ENCODE data around the gene EDARADD. TPM values are rescaled to one million over a fixed set of nuclear protein-coding genes. Genes with fewer than 3 reads are reported as not detected.

Gene EDARADD
- total RNA-seq, 4 donors from 2014 or later = 4.6 to 9.6 (median 5.5) TPM

- no peak for DNase-seq
- H3K27ac ChIP-seq = peak overlapping the region; percentile 28 to 77 (median 70)
- TF ChIP-seq CTCF (IDR thresholded peaks at IDR 0.05) (no peak), POLR2A (IDR thresholded peaks at IDR 0.05) (no peak)
- H3K36me3 ChIP-seq = no peaks in the 10 kb centered on the region
- H3K4me1 ChIP-seq = peaks cover 0 to 33% (median 4%) of the 10 kb centered on the region in 3 donors
- WGBS, 2 donors = 42 to 59% methylated on average over 5 of the region's 5 CpGs
- H3K27me3 ChIP-seq = peaks cover 0 to 5% (median 0%) of the 10 kb centered on the region in 4 donors
- no peaks in the 10 kb centered on the region for H3K9me3 ChIP-seq
- intact Hi-C loops (cut with DNase I) = no loop called here
- no peak overlapping the region for H3K4me3 ChIP-seq
Measured at GRCh38 chr1:236465959-236466303, 71.8 kb downstream of the EDARADD start.

GRCh38 chr1:236467327-236467641 lies 73.2 kb downstream of the EDARADD start:
- intact Hi-C loops (cut with DNase I) = no loop called here
- TF ChIP-seq POLR2A (IDR thresholded peaks at IDR 0.05) (no peak), CTCF (IDR thresholded peaks at IDR 0.05) (no peak)
- Histone ChIP-seq H3K4me3 (no peak overlapping the region), H3K36me3 (no peaks in the 10 kb centered on the region), H3K27ac (no peak overlapping the region), H3K9me3 (no peaks in the 10 kb centered on the region), H3K4me1 (peaks cover 3 to 47% (median 4%) of the 10 kb centered on the region in 3 donors), H3K27me3 (peaks cover 0 to 5% (median 0%) of the 10 kb centered on the region in 4 donors)
- DNase-seq = no peak
- WGBS, 2 donors = 61 to 86% methylated on average over 5 of the region's 5 CpGs

GRCh38 chr1:236468625-236469024 lies 74.5 kb downstream of the EDARADD start:
- H3K9me3 ChIP-seq = no peaks in the 10 kb centered on the region
- H3K36me3 ChIP-seq = no peaks in the 10 kb centered on the region
- peaks cover 0 to 5% (median 0%) of the 10 kb centered on the region in 4 donors for H3K27me3 ChIP-seq
- H3K4me3 ChIP-seq = no peak overlapping the region
- H3K4me1 ChIP-seq = peaks cover 4 to 59% (median 4%) of the 10 kb centered on the region in 3 donors
- intact Hi-C loops (cut with DNase I) = no loop called here
- TF ChIP-seq POLR2A (IDR thresholded peaks at IDR 0.05) (no peak), CTCF (IDR thresholded peaks at IDR 0.05) (no peak)
- DNase-seq = no peak
- WGBS, 2 donors = 91 to 96% methylated on average over 4 of the region's 4 CpGs
- no peak overlapping the region for H3K27ac ChIP-seq

GRCh38 chr1:236469466-236469865 lies 75.4 kb downstream of the EDARADD start:
- Histone ChIP-seq H3K4me3 (no peak overlapping the region), H3K36me3 (no peaks in the 10 kb centered on the region), H3K27ac (no peak overlapping the region), H3K4me1 (peaks cover 4 to 57% (median 4%) of the 10 kb centered on the region in 3 donors), H3K9me3 (no peaks in the 10 kb centered on the region), H3K27me3 (peaks cover 0 to 11% (median 0%) of the 10 kb centered on the region in 4 donors)
- no peak for DNase-seq
- intact Hi-C loops (cut with DNase I) = no loop called here
- 77 to 80% methylated on average over 5 to 6 of the region's 6 CpGs for WGBS, 2 donors
- TF ChIP-seq POLR2A (IDR thresholded peaks at IDR 0.05) = no peak
- no peak for TF ChIP-seq CTCF (IDR thresholded peaks at IDR 0.05)

- TF ChIP-seq CTCF (IDR thresholded peaks at IDR 0.05) (no peak), POLR2A (IDR thresholded peaks at IDR 0.05) (no peak)
- Histone ChIP-seq H3K36me3 (no peaks in the 10 kb centered on the region), H3K4me3 (no peak overlapping the region), H3K27me3 (peaks cover 0 to 24% (median 0%) of the 10 kb centered on the region in 4 donors), H3K9me3 (no peaks in the 10 kb centered on the region), H3K27ac (peak overlapping the region in 2 of 4 donors; percentile 51 to 58), H3K4me1 (peaks cover 0 to 40% (median 4%) of the 10 kb centered on the region in 3 donors)
- 46 to 58% methylated on average over 6 of the region's 6 CpGs for WGBS, 2 donors
- intact Hi-C loops (cut with DNase I) = no loop called here
- no peak for DNase-seq
Measured at GRCh38 chr1:236471096-236471495, 77.0 kb downstream of the EDARADD start.
